ENCODE data around the gene DPP7.
A peak's percentile ranks its signal among the peaks of the same experiment; 100 is the strongest.

DPP7 gene

GRCh38 chr9:137157618-137158415 lies 43.3 kb upstream of the DPP7 start:
- H2AFZ ChIP-seq (ENCODE audit: low read length, unreplicated experiment) = no peak overlapping the region
- no peaks in the 10 kb centered on the region for H3K79me2 ChIP-seq (ENCODE audit: control insufficient read depth, insufficient read depth, low read length, unreplicated experiment)
- no peak overlapping the region for H3K4me3 ChIP-seq (ENCODE audit: low read depth, low read length)
- no peaks in the 10 kb centered on the region for H3K4me1 ChIP-seq (ENCODE audit: control insufficient read depth, insufficient read depth, low read length, unreplicated experiment)
- H3K27ac ChIP-seq (ENCODE audit: low read depth, low read length) = no peak overlapping the region
- H3K27me3 ChIP-seq (ENCODE audit: insufficient read depth, low read length) = peaks cover 58% of the 10 kb centered on the region
- H3K36me3 ChIP-seq (ENCODE audit: insufficient read depth, low read length) = no peaks in the 10 kb centered on the region

GRCh38 chr9:137156567-137157375 lies 42.2 kb upstream of the DPP7 start:
- no peak overlapping the region for H2AFZ ChIP-seq (ENCODE audit: low read length, unreplicated experiment)
- H3K27ac ChIP-seq (ENCODE audit: low read depth, low read length) = no peak overlapping the region
- peaks cover 48% of the 10 kb centered on the region for H3K27me3 ChIP-seq (ENCODE audit: insufficient read depth, low read length)
- no peaks in the 10 kb centered on the region for H3K79me2 ChIP-seq (ENCODE audit: control insufficient read depth, insufficient read depth, low read length, unreplicated experiment)
- H3K4me1 ChIP-seq (ENCODE audit: control insufficient read depth, insufficient read depth, low read length, unreplicated experiment) = no peaks in the 10 kb centered on the region
- peak overlapping the region; percentile 61 for H3K4me3 ChIP-seq (ENCODE audit: low read depth, low read length)
- H3K36me3 ChIP-seq (ENCODE audit: insufficient read depth, low read length) = no peaks in the 10 kb centered on the region

GRCh38 chr9:137152844-137153405 lies 38.4 kb upstream of the DPP7 start:
- Histone ChIP-seq H2AFZ (ENCODE audit: low read length, unreplicated experiment) (no peak overlapping the region), H3K27ac (ENCODE audit: low read depth, low read length) (no peak overlapping the region), H3K27me3 (ENCODE audit: insufficient read depth, low read length) (peaks cover 19% of the 10 kb centered on the region; the same call in 1 of the 2 replicates), H3K4me3 (ENCODE audit: low read depth, low read length) (no peak overlapping the region), H3K36me3 (ENCODE audit: insufficient read depth, low read length) (no peaks in the 10 kb centered on the region), H3K79me2 (ENCODE audit: control insufficient read depth, insufficient read depth, low read length, unreplicated experiment) (no peaks in the 10 kb centered on the region), H3K4me1 (ENCODE audit: control insufficient read depth, insufficient read depth, low read length, unreplicated experiment) (no peaks in the 10 kb centered on the region)

GRCh38 chr9:137150617-137151457 lies 36.3 kb upstream of the DPP7 start:
- Histone ChIP-seq H2AFZ (ENCODE audit: low read length, unreplicated experiment) (no peak overlapping the region), H3K79me2 (ENCODE audit: control insufficient read depth, insufficient read depth, low read length, unreplicated experiment) (no peaks in the 10 kb centered on the region), H3K27ac (ENCODE audit: low read depth, low read length) (no peak overlapping the region), H3K27me3 (ENCODE audit: insufficient read depth, low read length) (peaks cover 4% of the 10 kb centered on the region; the same call in 1 of the 2 replicates), H3K4me3 (ENCODE audit: low read depth, low read length) (no peak overlapping the region), H3K36me3 (ENCODE audit: insufficient read depth, low read length) (no peaks in the 10 kb centered on the region), H3K4me1 (ENCODE audit: control insufficient read depth, insufficient read depth, low read length, unreplicated experiment) (no peaks in the 10 kb centered on the region)

- Histone ChIP-seq H3K4me1 (ENCODE audit: control insufficient read depth, insufficient read depth, low read length, unreplicated experiment) (no peaks in the 10 kb centered on the region), H3K27me3 (ENCODE audit: insufficient read depth, low read length) (0 out of 2 replicates have a peak, but pooled peaks cover 3% of the 10 kb centered on the region), H3K27ac (ENCODE audit: low read depth, low read length) (no peak overlapping the region), H3K36me3 (ENCODE audit: insufficient read depth, low read length) (no peaks in the 10 kb centered on the region), H2AFZ (ENCODE audit: low read length, unreplicated experiment) (no peak overlapping the region), H3K79me2 (ENCODE audit: control insufficient read depth, insufficient read depth, low read length, unreplicated experiment) (no peaks in the 10 kb centered on the region), H3K4me3 (ENCODE audit: low read depth, low read length) (no peak overlapping the region)
These were observed 35.5 kb upstream of the DPP7 start for GRCh38 chr9:137149942-137150616.

GRCh38 chr9:137149363-137149762 lies 34.8 kb upstream of the DPP7 start:
- Histone ChIP-seq H3K27me3 (ENCODE audit: insufficient read depth, low read length) (0 out of 2 replicates have a peak, but pooled peaks cover 3% of the 10 kb centered on the region), H3K27ac (ENCODE audit: low read depth, low read length) (no peak overlapping the region), H3K36me3 (ENCODE audit: insufficient read depth, low read length) (no peaks in the 10 kb centered on the region), H3K4me1 (ENCODE audit: control insufficient read depth, insufficient read depth, low read length, unreplicated experiment) (no peaks in the 10 kb centered on the region), H3K79me2 (ENCODE audit: control insufficient read depth, insufficient read depth, low read length, unreplicated experiment) (no peaks in the 10 kb centered on the region), H3K4me3 (ENCODE audit: low read depth, low read length) (no peak overlapping the region), H2AFZ (ENCODE audit: low read length, unreplicated experiment) (no peak overlapping the region)

- Histone ChIP-seq H3K4me1 (ENCODE audit: control insufficient read depth, insufficient read depth, low read length, unreplicated experiment) (no peaks in the 10 kb centered on the region), H3K79me2 (ENCODE audit: control insufficient read depth, insufficient read depth, low read length, unreplicated experiment) (no peaks in the 10 kb centered on the region)
These were observed 34.1 kb upstream of the DPP7 start for GRCh38 chr9:137148661-137149060.

GRCh38 chr9:137148242-137148641 lies 33.7 kb upstream of the DPP7 start:
- no peaks in the 10 kb centered on the region for H3K4me1 ChIP-seq (ENCODE audit: control insufficient read depth, insufficient read depth, low read length, unreplicated experiment)
- H3K36me3 ChIP-seq (ENCODE audit: insufficient read depth, low read length) = no peaks in the 10 kb centered on the region
- H3K79me2 ChIP-seq (ENCODE audit: control insufficient read depth, insufficient read depth, low read length, unreplicated experiment) = no peaks in the 10 kb centered on the region
- peaks cover 4% of the 10 kb centered on the region; the same call in 1 of the 2 replicates for H3K27me3 ChIP-seq (ENCODE audit: insufficient read depth, low read length)
- no peak overlapping the region for H2AFZ ChIP-seq (ENCODE audit: low read length, unreplicated experiment)
- H3K4me3 ChIP-seq (ENCODE audit: low read depth, low read length) = no peak overlapping the region
- H3K27ac ChIP-seq (ENCODE audit: low read depth, low read length) = no peak overlapping the region

More at GRCh38 chr9:137148661-137149060, 34.1 kb upstream of the DPP7 start:
- Histone ChIP-seq H3K27ac (ENCODE audit: low read depth, low read length) (no peak overlapping the region), H3K27me3 (ENCODE audit: insufficient read depth, low read length) (0 out of 2 replicates have a peak, but pooled peaks cover 3% of the 10 kb centered on the region), H3K36me3 (ENCODE audit: insufficient read depth, low read length) (no peaks in the 10 kb centered on the region), H2AFZ (ENCODE audit: low read length, unreplicated experiment) (no peak overlapping the region), H3K4me3 (ENCODE audit: low read depth, low read length) (no peak overlapping the region)

- Histone ChIP-seq H3K36me3 (ENCODE audit: insufficient read depth, low read length) (no peaks in the 10 kb centered on the region), H3K4me1 (ENCODE audit: control insufficient read depth, insufficient read depth, low read length, unreplicated experiment) (no peaks in the 10 kb centered on the region), H2AFZ (ENCODE audit: low read length, unreplicated experiment) (no peak overlapping the region), H3K4me3 (ENCODE audit: low read depth, low read length) (no peak overlapping the region), H3K27ac (ENCODE audit: low read depth, low read length) (no peak overlapping the region), H3K27me3 (ENCODE audit: insufficient read depth, low read length) (peaks cover 8% of the 10 kb centered on the region; the same call in 1 of the 2 replicates), H3K79me2 (ENCODE audit: control insufficient read depth, insufficient read depth, low read length, unreplicated experiment) (no peaks in the 10 kb centered on the region)
These were observed 33.2 kb upstream of the DPP7 start for GRCh38 chr9:137147793-137148160.

Data from ACC112 (cell line).